Measurements from ENCODE around the gene CBR4.

- TF ChIP-seq CTCF (conservative IDR thresholded peaks at IDR 0.05) (no peak), ZFX (IDR thresholded peaks at IDR 0.05) (no peak)
Measured at GRCh38 chr4:169059306-169060211, 49.5 kb upstream of the CBR4 start.

Measured in C4-2B (cell line).